IPS-NIHi7 (cell line): ENCODE results near the gene CAMK2B.
A peak's percentile ranks its signal among the peaks of the same experiment; 100 is the strongest.

Experiments
- DNase-seq: peaks from one replicate; pipeline ENCODE4 v3.0.0; 2012; ENCODE audit warnings: mixed read lengths; ENCODE audit errors: extremely low spot score

Gene CAMK2B

GRCh38 chr7:44275957-44276570, 49.3 kb downstream of the CAMK2B start:
- DNase-seq = peak; percentile 98

- DNase-seq = no peak
Observed at GRCh38 chr7:44275146-44275545, 50.2 kb downstream of the CAMK2B start.

- no peak for DNase-seq
Observed at GRCh38 chr7:44274623-44274975, 50.8 kb downstream of the CAMK2B start.

- no peak for DNase-seq
Observed at GRCh38 chr7:44273681-44274622, 51.4 kb downstream of the CAMK2B start.

GRCh38 chr7:44272981-44273380, 52.4 kb downstream of the CAMK2B start:
- no peak for DNase-seq

GRCh38 chr7:44272456-44272855, 52.9 kb downstream of the CAMK2B start:
- no peak for DNase-seq

- no peak for DNase-seq
Observed at GRCh38 chr7:44269943-44270493, 55.4 kb downstream of the CAMK2B start.

GRCh38 chr7:44269417-44269816, 56.0 kb downstream of the CAMK2B start:
- no peak for DNase-seq

GRCh38 chr7:44268671-44269070, 56.7 kb downstream of the CAMK2B start:
- no peak for DNase-seq

GRCh38 chr7:44267719-44268421, 57.5 kb downstream of the CAMK2B start:
- no peak for DNase-seq

GRCh38 chr7:44267178-44267577, 58.2 kb downstream of the CAMK2B start:
- DNase-seq = no peak

GRCh38 chr7:44266526-44266925, 58.9 kb downstream of the CAMK2B start:
- no peak for DNase-seq

- no peak for DNase-seq
Observed at GRCh38 chr7:44265728-44266127, 59.7 kb downstream of the CAMK2B start.

GRCh38 chr7:44264221-44264931, 61.0 kb downstream of the CAMK2B start:
- DNase-seq = peak; percentile 25

GRCh38 chr7:44263326-44264082, 61.9 kb downstream of the CAMK2B start:
- DNase-seq = no peak

- DNase-seq = no peak
Observed at GRCh38 chr7:44262031-44262430, 63.4 kb downstream of the CAMK2B start.

GRCh38 chr7:44261240-44261639, 64.2 kb downstream of the CAMK2B start:
- DNase-seq = no peak

- DNase-seq = no peak
Observed at GRCh38 chr7:44259547-44260457, 65.6 kb downstream of the CAMK2B start.

- no peak for DNase-seq
Observed at GRCh38 chr7:44258865-44259546, 66.4 kb downstream of the CAMK2B start.
